GM20000 (cell line): Measurements from ENCODE around the gene ACYP2.

Source experiments
- DNase-seq: peaks from one replicate; pipeline ENCODE4 v3.0.0; 2012; ENCODE audit warnings: low spot score
- TF ChIP-seq, protein P1 (sequence below): IDR thresholded peaks from 2 replicates; pipeline ENCODE4 v1.5.1; 2012; ENCODE audit warnings: mild to moderate bottlenecking, control low read depth; ENCODE audit errors: extremely low read depth, missing control alignments

Gene ACYP2

GRCh38 chr2:54208364-54209240, 93.2 kb downstream of the ACYP2 start:
- no peak for DNase-seq
- TF ChIP-seq, protein P1, sequence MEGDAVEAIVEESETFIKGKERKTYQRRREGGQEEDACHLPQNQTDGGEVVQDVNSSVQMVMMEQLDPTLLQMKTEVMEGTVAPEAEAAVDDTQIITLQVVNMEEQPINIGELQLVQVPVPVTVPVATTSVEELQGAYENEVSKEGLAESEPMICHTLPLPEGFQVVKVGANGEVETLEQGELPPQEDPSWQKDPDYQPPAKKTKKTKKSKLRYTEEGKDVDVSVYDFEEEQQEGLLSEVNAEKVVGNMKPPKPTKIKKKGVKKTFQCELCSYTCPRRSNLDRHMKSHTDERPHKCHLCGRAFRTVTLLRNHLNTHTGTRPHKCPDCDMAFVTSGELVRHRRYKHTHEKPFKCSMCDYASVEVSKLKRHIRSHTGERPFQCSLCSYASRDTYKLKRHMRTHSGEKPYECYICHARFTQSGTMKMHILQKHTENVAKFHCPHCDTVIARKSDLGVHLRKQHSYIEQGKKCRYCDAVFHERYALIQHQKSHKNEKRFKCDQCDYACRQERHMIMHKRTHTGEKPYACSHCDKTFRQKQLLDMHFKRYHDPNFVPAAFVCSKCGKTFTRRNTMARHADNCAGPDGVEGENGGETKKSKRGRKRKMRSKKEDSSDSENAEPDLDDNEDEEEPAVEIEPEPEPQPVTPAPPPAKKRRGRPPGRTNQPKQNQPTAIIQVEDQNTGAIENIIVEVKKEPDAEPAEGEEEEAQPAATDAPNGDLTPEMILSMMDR = no peak

GRCh38 chr2:54209379-54209778, 94.0 kb downstream of the ACYP2 start:
- TF ChIP-seq, protein P1 = no peak
- no peak for DNase-seq

GRCh38 chr2:54212456-54212855, 97.0 kb downstream of the ACYP2 start:
- TF ChIP-seq, protein P1 = no peak
- no peak for DNase-seq

DNA sequence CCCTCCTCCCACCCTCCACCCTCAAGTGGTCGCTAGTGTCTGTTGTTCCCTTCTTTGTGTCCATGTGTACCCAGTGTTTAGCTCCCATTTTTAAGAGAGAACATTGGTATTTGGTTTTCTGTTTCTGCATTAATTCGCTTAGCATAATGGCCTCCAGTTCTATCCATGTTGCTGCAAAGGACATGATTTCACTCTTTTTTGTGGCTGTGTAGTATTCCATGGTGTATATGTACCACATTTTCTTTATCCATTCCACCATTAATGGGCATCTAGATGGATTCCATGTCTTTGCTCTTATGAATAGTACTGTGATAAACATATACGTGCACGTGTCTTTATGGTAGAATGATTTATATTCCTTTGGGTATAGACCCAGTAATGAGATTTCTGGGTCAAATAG, 97.7 kb downstream of the ACYP2 start:
- TF ChIP-seq, protein P1 = no peak
- no peak for DNase-seq

GRCh38 chr2:54224997-54225396, 109.6 kb downstream of the ACYP2 start:
- TF ChIP-seq, protein P1 = no peak

GRCh38 chr2:54226260-54226659, 110.8 kb downstream of the ACYP2 start:
- no peak for DNase-seq
- TF ChIP-seq, protein P1 = no peak

More at GRCh38 chr2:54224997-54225396, 109.6 kb downstream of the ACYP2 start:
- DNase-seq = no peak

DNA sequence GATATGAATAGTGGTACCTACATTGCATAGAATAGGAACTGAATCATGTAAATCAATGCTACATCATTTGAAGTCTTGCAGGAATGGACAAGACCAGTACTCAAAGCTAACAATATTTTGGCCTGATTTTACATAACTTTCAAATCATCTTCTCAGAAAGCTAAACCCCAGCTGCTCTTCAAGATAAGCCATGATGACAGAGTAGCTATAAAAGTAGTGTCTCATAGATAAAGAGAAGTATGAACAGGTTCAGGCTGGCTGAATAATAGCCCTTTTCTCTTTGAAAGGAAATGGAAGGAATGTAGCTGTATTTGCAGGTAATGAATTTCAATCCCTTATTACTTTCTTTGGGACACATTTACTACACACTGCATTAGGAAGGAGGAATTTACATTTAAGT, 112.4 kb downstream of the ACYP2 start:
- no peak for DNase-seq
- TF ChIP-seq, protein P1 = no peak
